ENCODE measurements around the gene SDS. TPM values are rescaled to one million over a fixed set of nuclear protein-coding genes. Genes with fewer than 3 reads are reported as not detected.

SDS gene
- total and polyA plus RNA-seq, 2 of the 8 experiments (the other 6 are each of a cell fraction or from before 2014, with no cell fraction given), result 0.21 TPM; not detected in 1

DNA sequence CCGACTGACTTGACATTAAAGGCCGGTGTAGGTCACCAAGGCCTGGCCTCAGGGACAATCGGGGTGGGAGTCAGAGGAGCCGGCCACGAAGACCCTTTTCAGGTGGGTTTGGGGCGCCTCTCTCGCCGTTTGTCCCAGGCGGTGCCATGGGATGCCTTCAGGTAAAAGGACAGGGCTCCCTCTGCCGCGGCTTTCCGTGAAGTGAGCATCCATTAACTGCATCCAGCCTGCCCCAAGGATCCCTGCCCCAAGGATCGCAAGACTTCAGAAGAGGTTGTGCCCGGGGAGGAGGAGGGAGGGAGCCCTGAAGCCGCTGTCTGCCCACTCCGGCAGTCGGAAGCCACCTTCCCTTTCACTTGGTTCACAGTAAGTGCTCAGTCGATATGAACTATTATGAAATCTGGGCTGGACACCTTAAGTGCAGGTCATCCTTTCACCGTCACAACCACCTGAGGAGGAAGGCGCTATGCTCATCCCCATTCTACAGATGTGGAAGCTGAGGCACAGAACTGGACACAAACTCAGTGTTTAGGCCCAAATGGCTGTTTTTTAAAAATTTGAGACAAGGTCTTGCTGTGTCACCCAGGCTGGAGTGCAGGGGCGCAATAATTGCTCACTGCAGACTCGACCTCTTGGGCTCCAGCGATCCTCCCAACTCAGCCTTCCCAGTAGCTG, 964 bp downstream of the SDS start:
- Histone ChIP-seq H3K27me3 (replicated peaks in 1 of 4; ENCODE audit: control insufficient read depth in 3 of 4, extremely low read depth in 1 of 4, insufficient read depth in 3 of 4, low read length in 3 of 4) (no peaks in the 10 kb centered on the region), H3K79me1 (ENCODE audit: low read depth, low read length) (no peaks in the 10 kb centered on the region), H3K9ac (replicated peaks in 1 of 4; ENCODE audit: extremely low read depth in 1 of 4, low read depth in 3 of 4, low read length in 3 of 4) (no peak overlapping the region), H3K4me1 (replicated peaks in 1 of 4; ENCODE audit: control insufficient read depth in 3 of 4, insufficient read depth in 4 of 4, low read length in 3 of 4) (peaks cover 0 to 6% (median 3%) of the 10 kb centered on the region in 4 experiments; a peak in 4 of 7 replicates), H2BK120ac (replicated peaks; ENCODE audit: low read depth, low read length) (no peak overlapping the region), H3K4me2 (ENCODE audit: insufficient read depth in 1 of 2, low read depth in 2 of 2, low read length in 2 of 2) (no peak overlapping the region), H3K36me3 (ENCODE audit: control insufficient read depth in 2 of 4, insufficient read depth in 4 of 4, low read length in 3 of 4) (no peaks in the 10 kb centered on the region), H3K79me2 (ENCODE audit: control insufficient read depth in 1 of 2, insufficient read depth in 2 of 2, low read length in 2 of 2) (no peaks in the 10 kb centered on the region), H3K56ac (replicated peaks; ENCODE audit: insufficient read length, low read depth, low read length) (no peak overlapping the region), H2BK12ac (ENCODE audit: low read depth, low read length) (no peak overlapping the region), H4K5ac (ENCODE audit: insufficient read length, low read depth, low read length) (no peak overlapping the region), H3K4ac (replicated peaks; ENCODE audit: insufficient read length, low read depth, low read length) (no peak overlapping the region), H3K9me3 (ENCODE audit: insufficient read depth in 2 of 2, low read depth in 1 of 2, low read length in 1 of 2) (no peaks in the 10 kb centered on the region), H3K23me2 (ENCODE audit: low read depth, low read length) (peaks cover 1% of the 10 kb centered on the region; the same call in 1 of the 2 replicates), H2BK20ac (ENCODE audit: low read length) (no peak overlapping the region), H3K14ac (ENCODE audit: insufficient read length) (no peak overlapping the region), H4K20me1 (replicated peaks in 1 of 2; ENCODE audit: control insufficient read depth in 1 of 2, insufficient read depth in 2 of 2, low read length in 2 of 2) (peaks cover 0 to 1% of the 10 kb centered on the region in 2 experiments), H3K27ac (ENCODE audit: low read depth, low read length) (no peak overlapping the region), H2BK15ac (ENCODE audit: low read length) (no peak overlapping the region), H4K8ac (ENCODE audit: extremely low read depth, insufficient read depth, low read length) (0 out of 2 replicates have a peak overlapping the region, but pooled peaks have one; percentile 35), H3K4me3 (ENCODE audit: extremely low read depth in 1 of 4, insufficient read depth in 2 of 4, low read depth in 3 of 4, low read length in 4 of 4) (no peak overlapping the region), H3K18ac (ENCODE audit: extremely low read depth, low read length) (no peak overlapping the region), H4K91ac (replicated peaks; ENCODE audit: insufficient read length, low read length) (no peak overlapping the region), H2AFZ (ENCODE audit: low read length) (no peak overlapping the region), H2AK5ac (ENCODE audit: low read depth, low read length) (no peak overlapping the region), H3K23ac (ENCODE audit: insufficient read length) (no peak overlapping the region), H2BK5ac (ENCODE audit: low read depth, low read length) (no peak overlapping the region)
- no peak for TF ChIP-seq POLR2AphosphoS5 (IDR thresholded peaks at IDR 0.05; ENCODE audit: low read depth, low read length)
- TF ChIP-seq RNF2 (IDR thresholded peaks at IDR 0.05; ENCODE audit: borderline replicate concordance, low read depth, low read length, missing control alignments, poor library complexity, severe bottlenecking), result no peak
- TF ChIP-seq HDAC6 (IDR thresholded peaks at IDR 0.05; ENCODE audit: low read depth, low read length), result no peak
- no peak for TF ChIP-seq HDAC2 (IDR thresholded peaks at IDR 0.05; ENCODE audit: borderline replicate concordance in 1 of 2, low read depth in 2 of 2, low read length in 2 of 2)
- TF ChIP-seq NRF1 (IDR thresholded peaks at IDR 0.05; ENCODE audit: low read depth, low read length), result no peak
- TF ChIP-seq KDM1A (IDR thresholded peaks at IDR 0.05; ENCODE audit: borderline replicate concordance, low read length), result peak; percentile 42; the same call in 1 of the 2 replicates
- TF ChIP-seq POLR2A (IDR thresholded peaks at IDR 0.05; ENCODE audit: control extremely low read depth in 1 of 2, low read depth in 2 of 2, low read length in 2 of 2), result no peak
- no peak for TF ChIP-seq JUN (IDR thresholded peaks at IDR 0.05; ENCODE audit: low read depth, low read length)
- DNase-seq (ENCODE audit: low read depth in 1 of 2, low spot score in 2 of 2) (no peak), FAIRE-seq (no peak)
- ChIA-PET POLR2A (ENCODE audit: partially characterized antibody) (interaction anchor here (1.3 kb wide), 1 partner anchor 11 kb away, joined by 5 read pairs; no protein-coding TSS in a partner anchor), CTCF (ENCODE audit: partially characterized antibody) (interaction anchor here (1.6 to 1.8 kb wide), 2 partner anchors 15 to 91 kb away, joined by 3 to 5 read pairs; no protein-coding TSS in a partner anchor)
- 91% methylated on average over 23 of the region's 23 CpGs; no CpG with 5 or more reads in 1 of the 2 experiments for WGBS, 2 experiments (ENCODE audit: extremely low coverage in 1 of 2, insufficient coverage in 1 of 2, insufficient read length in 1 of 2, insufficient replicate concordance in 2 of 2, low coverage in 1 of 2, low lambda C conversion rate in 2 of 2, missing lambda C conversion rate in 1 of 2)
